Measurements from ENCODE around the gene DUSP10.

Gene DUSP10

DNA sequence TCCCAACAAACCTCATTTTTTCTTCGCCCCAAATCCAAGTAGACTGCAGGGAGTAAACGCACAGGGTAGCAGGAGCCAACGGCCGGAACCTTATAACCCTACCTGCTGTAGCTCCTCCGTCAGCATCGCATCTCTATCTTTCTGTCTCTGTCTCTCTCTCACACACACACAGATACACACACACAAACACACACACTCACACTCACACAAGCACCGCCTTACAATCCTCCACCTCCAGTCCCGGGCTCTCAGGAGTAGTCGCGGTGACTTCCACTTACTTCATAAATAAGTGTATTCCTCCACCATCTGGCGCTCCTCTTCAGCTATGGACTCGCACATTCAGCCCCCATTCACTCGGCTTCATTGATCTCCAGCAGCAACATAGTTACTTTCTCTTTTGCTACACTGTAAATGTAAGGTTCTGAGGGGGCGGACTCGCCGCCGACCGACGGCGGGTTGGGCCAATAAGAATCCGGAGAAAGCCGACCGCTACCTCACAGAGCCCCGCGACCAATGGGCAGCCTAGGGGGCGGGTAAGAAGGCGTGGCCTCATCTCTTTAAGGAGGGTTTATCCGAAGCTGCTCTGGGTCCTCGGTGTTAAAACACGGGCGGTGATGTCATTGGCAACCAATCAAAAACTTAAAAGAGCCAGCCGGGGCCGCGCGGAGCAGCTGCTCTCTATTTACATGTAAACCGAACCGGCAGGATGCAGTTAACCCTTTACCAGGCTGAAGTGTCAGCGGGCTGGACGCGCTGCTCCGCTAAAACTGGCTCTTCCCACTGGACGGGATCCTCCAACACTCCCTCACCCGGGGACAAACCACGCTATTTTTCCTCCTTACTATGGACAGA is at the start of gene DUSP10:
Gene DUSP10, minus strand, starts transcription at position 387 of the 852 bp plus-strand sequence. CDS start 2,345 bp downstream, outside the sequence.
- DNase-seq (ENCODE audit: low read depth): peak; percentile 81

DNA sequence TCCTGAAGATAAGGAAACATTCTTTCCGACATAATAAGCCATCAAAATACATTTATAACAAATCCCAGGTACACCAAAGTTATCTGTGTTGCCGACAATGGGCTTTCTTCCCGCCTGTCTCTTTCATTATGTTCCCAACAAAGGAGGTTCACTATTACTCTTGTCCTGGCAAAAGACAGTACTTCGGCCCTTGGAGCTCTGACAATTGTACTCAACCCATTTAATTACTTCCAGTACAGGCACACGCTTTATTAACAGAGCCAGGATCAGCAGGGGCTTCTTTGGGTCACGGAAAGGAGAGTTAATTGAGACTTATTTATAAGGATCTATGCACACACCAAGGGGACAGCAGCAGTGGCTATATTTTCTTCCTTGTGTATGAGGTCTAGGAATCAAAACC is 46.6 kb upstream of the DUSP10 start:
- no peak for DNase-seq (ENCODE audit: low read depth)

DNA sequence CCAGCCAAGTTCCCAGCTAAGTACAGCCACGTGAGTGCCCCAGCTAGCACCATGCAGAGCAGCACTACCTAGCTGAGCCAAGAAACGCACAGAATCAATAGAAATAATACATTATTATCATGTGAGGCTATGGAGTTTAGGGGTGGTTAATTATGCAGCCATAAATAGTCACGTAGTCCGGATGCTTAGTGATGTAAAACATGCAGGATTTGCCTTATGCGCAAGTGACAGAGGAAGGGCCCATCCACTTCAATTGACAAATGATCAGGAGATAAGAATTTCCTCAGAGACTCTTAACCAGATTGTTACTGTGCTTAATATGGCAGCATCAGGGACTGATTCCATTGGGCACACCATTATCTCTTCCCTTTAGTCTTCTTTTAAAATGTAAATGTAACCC is 44.8 kb upstream of the DUSP10 start:
- DNase-seq (ENCODE audit: low read depth): no peak

DNA sequence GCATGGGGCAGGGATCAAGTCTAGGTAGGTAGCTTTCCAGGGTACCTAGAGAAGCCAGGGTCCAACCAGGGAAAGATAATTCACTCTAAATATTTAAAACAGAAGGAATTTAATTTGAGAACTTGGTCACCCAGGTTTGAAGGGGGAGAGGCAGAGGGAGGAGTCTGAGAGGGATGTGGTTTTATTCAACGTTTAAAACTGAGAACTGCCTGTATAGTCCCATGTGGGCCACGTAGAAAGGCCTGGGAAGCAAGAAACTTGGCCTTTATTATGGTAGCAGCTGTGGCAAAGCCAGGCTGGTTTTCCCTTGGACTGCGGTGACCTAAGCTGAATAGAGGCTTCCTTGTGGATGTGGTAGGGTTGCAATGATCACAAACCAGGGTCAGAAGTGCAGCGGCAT is 42.0 kb upstream of the DUSP10 start:
- no peak for DNase-seq (ENCODE audit: low read depth)

DNA sequence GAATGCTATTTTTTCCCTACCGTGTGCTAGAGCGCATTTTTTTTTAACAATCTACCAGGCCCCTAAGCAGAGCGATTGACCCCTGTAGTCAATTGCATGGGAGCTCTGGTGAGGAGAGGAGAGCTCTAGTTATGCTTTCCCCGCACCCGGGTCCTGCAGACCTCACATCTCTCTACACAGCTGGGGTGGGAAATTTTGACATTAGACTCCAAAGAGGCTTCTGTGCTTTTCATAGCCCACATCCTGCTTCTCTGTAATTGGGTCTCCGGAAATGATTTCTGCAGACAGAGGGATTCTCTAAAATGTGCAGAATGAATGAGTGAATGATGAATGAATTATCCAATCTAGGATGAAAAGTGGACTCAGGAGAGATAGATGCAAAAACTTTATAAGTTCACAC is 41.5 kb upstream of the DUSP10 start:
- no peak for DNase-seq (ENCODE audit: low read depth)

DNA sequence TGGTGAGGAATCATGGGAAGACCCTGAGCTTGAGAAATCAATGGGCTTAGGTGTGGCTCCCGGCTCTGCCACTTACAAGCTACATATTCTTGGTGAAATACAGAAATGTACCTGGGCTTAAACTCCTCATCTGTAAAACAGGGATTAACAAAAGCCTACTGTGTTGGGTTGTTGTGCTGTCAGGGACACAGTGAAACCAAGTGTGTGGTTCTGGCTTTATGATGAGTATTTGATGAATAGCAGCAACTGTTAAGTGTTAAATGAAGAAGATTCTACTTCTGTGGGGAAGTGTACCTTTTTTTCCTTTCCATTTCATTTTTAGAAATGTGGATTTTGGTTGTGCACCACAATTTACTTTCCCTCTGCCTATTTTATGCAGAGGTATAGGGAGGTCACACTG is 41.1 kb upstream of the DUSP10 start:
- DNase-seq (ENCODE audit: low read depth): no peak

DNA sequence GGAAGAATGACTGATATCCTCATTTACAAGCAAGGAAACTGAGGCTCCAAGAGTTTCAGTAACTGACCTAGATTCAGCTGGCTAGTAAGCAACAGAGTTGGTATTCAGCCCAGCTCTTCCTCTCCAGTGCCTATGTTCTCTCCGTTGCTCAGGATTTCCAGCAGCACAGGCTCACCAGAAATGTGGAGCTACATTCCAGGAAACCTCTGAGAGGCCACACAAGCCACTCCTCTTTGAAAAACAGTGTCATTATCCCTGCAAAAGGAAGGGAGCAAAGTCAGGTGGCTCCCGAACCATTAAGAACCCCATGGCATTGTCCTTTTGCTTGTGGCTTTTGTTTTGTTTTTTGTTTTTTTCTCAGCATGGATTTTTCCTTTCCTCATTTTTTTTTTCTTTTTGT is 40.6 kb upstream of the DUSP10 start:
- DNase-seq (ENCODE audit: low read depth): no peak

DNA sequence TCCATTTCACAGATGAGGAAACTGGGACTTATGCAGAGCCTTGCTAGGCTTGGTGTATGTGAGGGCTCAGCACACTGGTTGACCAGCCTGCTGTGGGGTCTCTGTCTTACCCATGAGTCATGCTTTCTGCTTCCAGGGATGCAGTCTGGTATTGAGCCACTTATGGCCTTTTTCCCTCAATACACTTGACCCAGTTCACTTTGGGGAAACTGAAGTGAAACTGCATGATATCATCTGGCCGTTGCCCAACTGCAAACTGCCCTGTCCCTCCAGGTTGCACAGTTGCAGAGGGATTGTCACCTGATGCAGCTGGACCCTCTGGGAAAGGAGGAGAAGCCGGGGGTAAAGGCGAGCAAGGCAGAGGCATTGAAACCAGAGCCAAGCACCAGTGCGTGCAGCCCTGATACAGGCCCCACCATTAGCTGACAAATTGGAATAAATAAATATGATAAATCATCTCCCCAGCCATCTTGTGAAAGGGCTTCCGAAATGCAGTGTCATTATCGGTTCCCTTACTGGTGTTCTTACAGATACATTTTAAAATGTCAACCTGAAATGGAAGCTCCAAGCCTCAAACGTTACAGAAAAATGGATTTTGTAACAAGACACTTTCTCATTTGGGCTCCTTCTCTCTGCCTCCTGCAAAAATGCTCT is 39.3 kb upstream of the DUSP10 start:
- DNase-seq (ENCODE audit: low read depth): no peak

DNA sequence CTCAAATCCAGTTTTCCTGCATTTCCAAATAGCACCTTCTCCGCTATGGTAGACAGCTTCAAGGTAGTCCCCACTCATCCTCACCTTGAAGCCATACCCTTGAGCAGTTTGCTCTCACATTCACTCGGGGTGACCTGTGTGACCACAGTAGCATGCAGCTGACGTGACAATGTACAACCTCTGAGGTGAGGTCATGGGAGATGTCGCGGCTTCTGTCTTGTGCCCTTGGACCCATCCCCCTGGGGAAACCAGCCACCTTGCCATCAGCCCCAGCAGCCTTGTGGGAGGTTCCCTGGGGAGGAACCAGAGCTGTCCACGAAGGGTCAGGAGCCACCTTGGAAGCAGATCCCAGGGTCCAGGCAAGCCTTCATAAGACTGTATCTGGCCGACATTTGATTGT is 38.3 kb upstream of the DUSP10 start:
- no peak for DNase-seq (ENCODE audit: low read depth)

DNA sequence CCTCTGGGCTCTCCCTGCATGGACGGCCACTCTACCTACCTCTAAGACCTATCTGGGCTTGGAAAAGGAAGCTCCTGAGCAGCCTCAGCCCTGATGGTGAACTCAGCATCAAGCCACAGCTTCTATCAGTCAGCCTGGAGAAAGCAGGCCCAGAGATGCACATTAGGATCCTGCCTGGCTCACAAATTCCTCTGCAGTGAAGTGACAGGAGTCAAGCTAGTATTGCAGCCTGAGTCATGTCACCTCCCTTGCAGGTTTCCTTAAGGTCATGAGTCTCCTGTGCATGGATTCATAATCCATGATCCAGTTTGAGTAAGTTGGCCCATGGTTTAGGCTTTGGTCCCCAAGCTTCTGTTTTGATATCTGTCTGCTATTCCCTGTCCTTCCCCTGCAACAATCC is 37.9 kb upstream of the DUSP10 start:
- DNase-seq (ENCODE audit: low read depth): no peak

DNA sequence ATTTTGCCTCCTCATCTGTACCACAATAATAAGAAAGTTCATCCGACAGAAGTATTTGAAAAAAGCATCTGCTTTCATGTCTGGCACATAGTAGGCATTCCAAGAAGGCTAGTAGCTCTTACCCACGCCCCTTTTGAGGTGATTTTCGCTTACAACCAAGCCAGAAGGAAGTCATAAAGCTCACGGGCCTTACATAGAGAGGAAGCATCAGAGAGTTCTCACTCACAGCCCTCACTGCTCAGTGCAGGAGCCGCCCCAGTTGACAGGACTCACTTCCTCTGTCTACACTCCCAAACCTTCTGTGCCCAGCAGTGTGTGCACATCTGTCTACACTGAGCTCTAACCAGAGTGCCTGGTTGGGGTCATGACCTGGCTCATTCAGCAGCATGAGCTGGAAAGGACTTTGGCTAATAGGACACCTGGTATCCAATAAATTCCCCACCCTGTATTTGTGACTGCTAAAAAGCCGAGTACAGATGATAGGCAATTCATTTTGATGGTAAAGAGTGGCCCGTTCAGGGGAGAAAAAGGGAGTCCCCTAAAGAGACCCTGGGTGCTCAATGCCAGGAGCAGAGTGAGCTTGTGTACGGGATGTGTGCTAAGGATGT is 36.8 kb upstream of the DUSP10 start:
- DNase-seq (ENCODE audit: low read depth): no peak

DNA sequence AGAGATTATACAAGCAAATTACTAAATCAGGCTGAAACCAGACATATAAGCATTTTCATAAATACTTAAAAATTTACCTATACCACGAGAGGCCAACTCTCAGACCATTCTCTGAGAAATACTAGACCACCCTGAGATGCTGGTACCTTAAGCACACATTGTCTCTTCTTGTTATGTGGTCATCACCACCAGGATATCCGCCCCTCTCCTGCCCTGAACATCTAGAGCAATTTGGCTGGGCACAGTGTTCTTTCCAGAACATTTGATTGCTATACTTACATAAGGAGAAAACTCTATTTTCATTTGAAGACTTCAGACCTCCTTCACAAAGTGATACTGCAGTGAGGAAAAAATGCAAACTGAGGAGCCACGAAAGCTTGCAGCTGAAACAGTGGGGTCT is 36.2 kb upstream of the DUSP10 start:
- no peak for DNase-seq (ENCODE audit: low read depth)

DNA sequence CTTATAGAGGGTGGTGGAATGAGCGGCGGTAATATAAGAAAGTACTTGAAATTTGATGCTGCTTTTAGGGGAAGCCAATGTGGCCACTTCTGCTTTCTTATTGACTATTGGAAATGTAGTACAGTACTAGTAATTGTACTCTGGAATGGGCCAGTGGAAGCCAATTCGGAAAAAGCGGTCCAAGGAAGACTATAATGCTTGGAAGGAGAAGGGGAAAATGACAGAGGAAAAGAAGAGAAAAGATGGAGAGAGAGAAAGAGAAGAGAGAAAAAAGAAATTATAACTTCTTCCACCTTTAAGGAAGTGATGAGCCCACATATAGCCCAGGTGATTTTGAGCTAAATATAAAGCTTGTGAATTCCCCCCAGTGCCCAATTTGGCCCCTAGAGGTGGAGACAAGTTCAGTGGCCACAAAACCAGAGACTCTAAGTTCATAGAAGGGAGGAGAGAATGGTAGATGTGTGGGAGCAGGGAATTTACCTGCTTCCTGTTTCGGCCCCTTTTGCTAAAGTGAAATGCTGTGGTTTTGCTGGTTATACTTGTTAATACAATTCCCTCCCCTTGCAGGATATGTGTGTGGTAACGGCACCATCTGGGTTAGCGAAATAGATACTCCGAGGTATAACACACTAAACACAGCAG is 35.7 kb upstream of the DUSP10 start:
- no peak for DNase-seq (ENCODE audit: low read depth)

DNA sequence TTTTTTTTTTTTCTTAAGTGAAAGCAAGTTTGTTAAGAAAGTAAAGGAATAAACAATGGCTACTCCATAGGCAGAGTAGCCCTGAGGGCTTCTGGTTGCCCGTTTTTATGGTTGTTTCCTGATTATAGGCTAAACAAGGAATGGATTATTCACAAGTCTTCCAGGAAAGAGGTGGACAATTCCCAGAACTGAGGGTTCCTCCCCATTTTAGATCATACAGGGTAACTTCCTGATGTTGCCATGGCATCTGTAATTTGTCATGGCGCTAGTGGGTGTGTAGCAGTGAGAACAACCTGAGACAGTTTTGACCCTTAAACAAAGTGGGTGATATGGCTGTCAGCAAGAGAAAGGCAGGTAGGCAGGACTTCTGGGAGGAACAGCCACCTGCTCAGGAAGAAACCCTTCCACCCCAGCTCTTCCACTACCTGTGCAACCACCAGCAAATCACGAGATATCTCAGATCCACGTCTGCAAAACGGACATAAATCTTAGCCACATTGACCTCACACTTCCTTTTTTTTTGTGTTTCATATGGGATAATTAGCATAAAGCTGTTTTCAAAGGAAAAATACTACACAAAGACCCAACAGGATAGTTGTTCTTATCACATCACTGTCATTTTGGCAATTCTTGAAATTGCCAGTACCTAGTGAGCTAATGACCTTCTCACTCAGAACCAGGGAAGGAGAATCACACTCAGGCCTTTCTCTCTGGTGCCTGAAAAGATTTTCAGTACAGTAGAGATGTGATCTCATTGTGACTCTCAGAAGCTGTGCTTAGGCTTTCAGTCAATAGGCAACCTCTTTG is 34.8 kb upstream of the DUSP10 start:
- DNase-seq (ENCODE audit: low read depth): no peak

DNA sequence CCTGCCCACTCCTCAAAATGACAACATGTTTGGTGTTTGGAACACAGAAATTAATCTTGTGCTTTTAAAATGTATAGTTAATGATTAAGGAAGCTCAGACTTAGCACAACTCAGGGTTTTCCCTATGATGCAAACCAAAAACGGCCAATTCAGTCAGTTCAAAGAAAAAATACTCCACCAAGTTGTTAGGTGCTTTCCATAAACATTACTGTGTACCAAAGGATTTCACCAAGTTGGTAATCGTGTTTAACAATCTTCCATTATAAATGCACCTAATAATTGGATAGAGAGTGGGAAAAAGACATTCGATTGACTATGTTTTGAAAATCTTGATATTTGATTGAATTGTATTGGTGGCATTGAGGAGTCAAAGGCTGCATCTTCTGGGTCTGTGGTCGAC is 33.3 kb upstream of the DUSP10 start:
- no peak for DNase-seq (ENCODE audit: low read depth)

DNA sequence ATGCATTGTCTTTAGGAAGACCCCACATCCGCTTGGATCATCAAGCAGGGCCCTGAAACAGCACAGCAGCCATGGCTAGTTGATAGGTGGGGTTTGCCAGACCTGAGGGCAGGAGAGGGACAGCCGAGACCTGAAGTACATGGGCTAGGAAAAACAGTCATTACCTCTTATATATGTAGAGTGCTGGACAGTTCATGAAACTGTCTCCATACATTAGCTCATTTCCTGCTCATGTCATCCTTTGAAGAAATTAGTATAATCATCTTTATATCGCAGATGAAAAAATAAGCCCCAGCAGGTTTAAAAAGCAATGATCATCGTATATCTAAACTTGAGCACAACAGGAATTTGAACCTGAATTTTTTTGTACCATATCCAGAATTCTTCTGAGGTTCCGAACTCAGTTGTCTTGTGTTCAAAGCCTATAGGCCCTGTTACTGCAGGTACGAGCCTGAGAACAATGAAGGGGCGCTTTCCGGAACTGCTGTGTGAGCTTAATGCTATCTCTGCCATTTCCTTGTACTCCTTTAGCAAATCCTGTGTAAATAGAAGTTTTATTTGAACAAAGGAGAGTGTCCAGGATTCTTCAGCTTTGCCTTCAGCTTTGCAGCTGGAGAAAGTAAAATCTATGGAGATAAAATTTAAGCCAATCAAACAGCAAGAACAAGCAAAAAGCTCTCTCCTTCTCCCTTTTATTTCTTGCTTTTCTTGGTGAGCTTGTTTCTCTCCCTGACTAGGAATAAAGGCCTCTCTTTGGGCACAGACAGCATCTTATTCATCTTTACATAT is 32.4 kb upstream of the DUSP10 start:
- no peak for DNase-seq (ENCODE audit: low read depth)

DNA sequence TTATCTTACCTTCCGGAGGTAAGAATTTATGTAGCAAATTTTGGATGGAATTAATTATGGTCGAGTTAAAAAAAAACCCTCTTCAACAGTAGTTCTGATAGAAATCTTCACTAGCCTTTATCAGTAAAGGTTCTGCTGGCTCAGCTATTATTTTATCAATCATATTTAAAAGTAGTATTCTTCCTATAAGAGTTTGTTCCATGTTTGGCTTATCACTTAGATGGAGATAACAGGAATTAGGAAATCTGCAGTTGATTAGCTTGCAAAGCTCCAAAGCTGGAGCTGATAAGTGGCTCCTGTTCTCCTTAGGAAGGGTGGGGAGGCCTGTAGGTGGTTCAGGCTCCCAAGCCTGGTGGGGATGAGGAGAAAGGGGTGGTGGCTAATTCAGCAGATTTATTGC is 31.5 kb upstream of the DUSP10 start:
- no peak for DNase-seq (ENCODE audit: low read depth)

DNA sequence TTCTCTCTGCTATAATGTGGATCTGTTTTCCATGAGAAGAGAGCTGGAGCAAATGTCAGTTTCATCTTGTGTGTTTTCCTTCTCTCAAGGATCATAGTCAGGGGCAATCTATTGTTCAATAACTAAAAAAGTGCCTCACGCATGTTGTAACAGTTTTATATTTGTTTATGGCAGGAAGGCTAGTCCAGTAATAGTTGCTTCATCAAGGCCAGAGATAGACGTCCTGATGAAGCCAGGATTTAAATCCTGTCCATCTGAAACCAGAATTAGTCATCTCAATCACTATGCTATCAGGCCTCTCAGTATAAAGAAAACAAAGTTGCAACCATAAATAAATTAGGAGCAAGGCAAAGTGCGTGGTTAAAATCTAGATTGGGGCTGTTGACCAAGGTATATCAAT is 30.2 kb upstream of the DUSP10 start:
- no peak for DNase-seq (ENCODE audit: low read depth)

DNA sequence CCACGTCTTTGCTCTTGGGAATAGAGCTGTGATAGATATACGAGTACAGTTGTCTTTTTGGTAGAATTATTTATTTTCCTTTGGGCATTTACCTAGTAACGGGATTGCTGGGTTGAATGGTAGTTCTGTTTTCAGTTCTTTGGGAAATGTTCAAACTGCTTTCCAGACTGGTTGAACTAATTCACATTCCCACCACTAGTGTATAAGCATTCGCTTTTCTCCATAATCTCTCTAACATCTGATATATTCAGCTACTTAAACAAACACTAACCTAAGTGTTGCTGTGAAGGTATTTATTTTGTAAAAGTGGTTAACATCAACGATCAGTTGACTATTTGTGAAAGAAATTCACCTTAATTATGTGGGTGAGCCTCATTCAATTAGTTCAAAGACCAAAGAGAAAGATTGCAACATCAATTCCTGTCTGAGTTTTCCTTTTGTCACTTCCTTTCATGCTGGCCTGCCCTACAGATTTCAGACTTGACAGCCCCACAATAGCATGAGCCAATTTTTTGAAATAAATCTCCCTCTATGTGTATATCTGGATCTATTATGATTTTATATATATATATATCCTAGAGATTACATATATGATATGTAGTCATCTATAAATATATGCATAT is 26.7 kb upstream of the DUSP10 start:
- DNase-seq (ENCODE audit: low read depth): no peak

DNA sequence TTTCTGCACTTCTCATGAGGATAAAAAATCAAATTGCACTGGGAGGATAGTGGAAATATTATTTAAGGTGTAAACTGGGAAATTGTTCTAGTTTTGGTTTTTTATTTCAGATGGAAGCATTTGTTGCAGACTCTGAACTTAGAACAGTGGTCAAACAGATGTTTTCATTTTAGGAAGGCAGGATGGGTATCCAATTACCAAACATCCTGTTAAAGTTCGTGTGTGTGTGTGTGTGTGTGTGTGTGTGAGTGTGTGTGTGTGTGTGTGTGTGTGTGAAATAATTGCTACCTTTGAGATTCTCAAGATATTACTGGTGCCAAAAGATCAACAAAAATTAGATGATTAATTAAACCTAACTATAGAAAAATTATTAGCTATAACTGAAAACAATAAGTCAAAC is 24.3 kb upstream of the DUSP10 start:
- DNase-seq (ENCODE audit: low read depth): no peak

DNA sequence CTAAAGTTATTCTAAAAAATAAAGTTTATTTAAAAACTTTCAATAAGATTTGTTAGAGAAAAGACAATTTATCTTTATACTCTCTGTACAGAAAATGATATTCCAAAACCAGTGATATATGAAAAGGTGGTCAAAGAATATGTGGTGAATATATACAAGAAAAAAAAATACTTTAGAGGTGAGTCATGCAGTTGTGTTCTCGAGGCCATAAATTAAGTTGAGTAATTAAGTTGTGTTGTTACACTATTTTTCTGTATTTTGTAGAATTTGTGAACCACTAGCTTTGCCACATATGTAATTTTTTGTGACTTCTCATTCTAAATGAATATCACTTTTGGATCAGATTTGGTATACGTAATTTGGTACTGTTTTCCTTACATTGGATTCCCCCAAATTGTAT is 23.6 kb upstream of the DUSP10 start:
- DNase-seq (ENCODE audit: low read depth): no peak
